ENCODE results near the gene SCIMP.
"Not testable (repeated sequence)": the region's sequence is repeated elsewhere in the genome, so short reads cannot be mapped to it uniquely, and the experiment has no call there.

Gene SCIMP

GRCh38 chr17:5182597-5183409, 51.9 kb downstream of the SCIMP start:
- no peak overlapping the region for H3K4me3 ChIP-seq (ENCODE audit: low read length)
- no peak for DNase-seq (ENCODE audit: low read depth)
- TF ChIP-seq CTCF (conservative IDR thresholded peaks at IDR 0.05; ENCODE audit: low read depth, low read length), result no peak

- DNase-seq (ENCODE audit: low read depth), result no peak
- TF ChIP-seq CTCF (conservative IDR thresholded peaks at IDR 0.05; ENCODE audit: low read depth, low read length), result no peak
- H3K4me3 ChIP-seq (ENCODE audit: low read length), result no peak overlapping the region
Observed at GRCh38 chr17:5181509-5182305, 53.0 kb downstream of the SCIMP start.

- no peak for TF ChIP-seq CTCF (conservative IDR thresholded peaks at IDR 0.05; ENCODE audit: low read depth, low read length)
- no peak overlapping the region for H3K4me3 ChIP-seq (ENCODE audit: low read length)
- DNase-seq (ENCODE audit: low read depth), result no peak
Observed at GRCh38 chr17:5179003-5179402, 55.7 kb downstream of the SCIMP start.

- DNase-seq (ENCODE audit: low read depth); H3K4me3 ChIP-seq (ENCODE audit: low read length): not testable (repeated sequence)
Observed at GRCh38 chr17:5175027-5175426, 59.6 kb downstream of the SCIMP start.

- DNase-seq (ENCODE audit: low read depth); H3K4me3 ChIP-seq (ENCODE audit: low read length): not testable (repeated sequence)
Observed at GRCh38 chr17:5165791-5166564, 68.7 kb downstream of the SCIMP start.

- DNase-seq (ENCODE audit: low read depth), result no peak
- no peak overlapping the region for H3K4me3 ChIP-seq (ENCODE audit: low read length)
- no peak for TF ChIP-seq CTCF (conservative IDR thresholded peaks at IDR 0.05; ENCODE audit: low read depth, low read length)
Observed at GRCh38 chr17:5164436-5164835, 70.2 kb downstream of the SCIMP start.

- H3K4me3 ChIP-seq (ENCODE audit: low read length); DNase-seq (ENCODE audit: low read depth): not testable (repeated sequence)
Observed at GRCh38 chr17:5161793-5162192, 72.9 kb downstream of the SCIMP start.

GRCh38 chr17:5160702-5161101, 74.0 kb downstream of the SCIMP start:
- H3K4me3 ChIP-seq (ENCODE audit: low read length), result not testable (repeated sequence)

More at GRCh38 chr17:5160702-5161101, 74.0 kb downstream of the SCIMP start:
- DNase-seq (ENCODE audit: low read depth), result not testable (repeated sequence)
